ENCODE results near the gene TLE3.

GRCh38 chr15:70127288-70127746 lies 29.6 kb upstream of the TLE3 start:
- TF ChIP-seq POLR2A (IDR thresholded peaks at IDR 0.05) = no peak
- no peak for TF ChIP-seq CTCF (IDR thresholded peaks at IDR 0.05)
